Cardiac muscle cell (in vitro differentiated cells and primary cell): Measurements from ENCODE around the gene KIAA0753. TPM values are rescaled to one million over a fixed set of nuclear protein-coding genes. Genes with fewer than 3 reads are reported as not detected.

Source experiments
- DNase-seq, 2 donors: peaks; one replicate each; pipeline versions ENCODE4 v3.0.0 to v3.0.0-alpha.2; 2010 to 2017; ENCODE audit warnings: low read depth in 1 of 2, low spot score in 1 of 2
- H3K27ac ChIP-seq: fragments of 200-600 bp; sonication (generic); 2 replicates; pipeline ENCODE4 v1.5.1; 2016
- H3K27me3 ChIP-seq: fragments of 200-600 bp; sonication (generic); 2 replicates; pipeline ENCODE4 v1.6.0; 2016; ENCODE audit warnings: control low read depth
- H3K36me3 ChIP-seq: fragments of 200-600 bp; sonication (generic); 2 replicates; pipeline ENCODE4 v1.5.1; 2016; ENCODE audit warnings: control low read depth
- H3K4me1 ChIP-seq: fragments of 200-600 bp; sonication (generic); 2 replicates; pipeline ENCODE4 v1.8.1; 2017; ENCODE audit warnings: low read depth, mild to moderate bottlenecking, mixed run types
- H3K4me3 ChIP-seq: fragments of 200-600 bp; sonication (generic); 2 replicates; pipeline ENCODE4 v1.5.1; 2016; ENCODE audit warnings: mild to moderate bottlenecking
- H3K9me3 ChIP-seq: fragments of 200-600 bp; sonication (generic); 2 replicates; pipeline ENCODE4 v1.5.1; 2017; ENCODE audit warnings: low read depth, mild to moderate bottlenecking, control low read depth
- polyA plus RNA-seq: library from polyadenylated mRNA; unstranded; fragments of >200 nt; fragmentation: Nextera tagmentation; extraction: Ambion mirVana; gene quantifications from 2 replicates; pipeline ENCODE4 v1.2.1, GENCODE V29; 2016
- total RNA-seq: library from RNA; depleted of rRNA; stranded (reverse); fragments of >200 nt; gene quantifications from 2 replicates; pipeline ENCODE4 v1.2.3, GENCODE V29; 2016
- TF ChIP-seq, protein P1 (sequence below): IDR thresholded peaks from 2 replicates; pipeline ENCODE4 v1.5.1; 2012; ENCODE audit warnings: low read depth, mild to moderate bottlenecking, low read length

Gene KIAA0753
- total and polyA plus RNA-seq, 2 experiments from 2014 or later, result 9.2 to 13.5 TPM

DNA sequence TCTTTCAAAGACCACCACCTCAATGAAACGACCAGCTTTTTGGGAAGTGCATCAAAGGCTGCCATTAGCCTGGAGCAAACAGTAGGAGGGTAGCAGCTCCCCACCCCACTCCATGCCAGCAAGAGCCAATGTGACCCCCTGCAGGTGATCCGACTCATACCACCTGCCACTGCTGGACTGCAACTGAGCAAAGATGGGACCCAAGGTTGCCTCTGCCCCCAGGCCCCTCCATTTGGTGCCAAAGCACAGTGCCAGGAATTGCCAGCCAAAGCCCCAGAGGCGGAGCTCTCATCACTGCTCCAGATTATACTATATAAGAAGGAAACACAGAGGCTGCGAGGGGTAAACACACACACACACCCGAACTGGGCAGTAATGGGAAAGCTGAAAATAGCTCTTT is 92.5 kb downstream of the KIAA0753 start:
- Histone ChIP-seq H3K9me3 (no peaks in the 10 kb centered on the region), H3K4me3 (no peak overlapping the region), H3K27ac (peak overlapping the region; percentile 91), H3K27me3 (no peaks in the 10 kb centered on the region), H3K36me3 (no peaks in the 10 kb centered on the region), H3K4me1 (peaks cover 23% of the 10 kb centered on the region)
- no peak for DNase-seq
- TF ChIP-seq, protein P1, sequence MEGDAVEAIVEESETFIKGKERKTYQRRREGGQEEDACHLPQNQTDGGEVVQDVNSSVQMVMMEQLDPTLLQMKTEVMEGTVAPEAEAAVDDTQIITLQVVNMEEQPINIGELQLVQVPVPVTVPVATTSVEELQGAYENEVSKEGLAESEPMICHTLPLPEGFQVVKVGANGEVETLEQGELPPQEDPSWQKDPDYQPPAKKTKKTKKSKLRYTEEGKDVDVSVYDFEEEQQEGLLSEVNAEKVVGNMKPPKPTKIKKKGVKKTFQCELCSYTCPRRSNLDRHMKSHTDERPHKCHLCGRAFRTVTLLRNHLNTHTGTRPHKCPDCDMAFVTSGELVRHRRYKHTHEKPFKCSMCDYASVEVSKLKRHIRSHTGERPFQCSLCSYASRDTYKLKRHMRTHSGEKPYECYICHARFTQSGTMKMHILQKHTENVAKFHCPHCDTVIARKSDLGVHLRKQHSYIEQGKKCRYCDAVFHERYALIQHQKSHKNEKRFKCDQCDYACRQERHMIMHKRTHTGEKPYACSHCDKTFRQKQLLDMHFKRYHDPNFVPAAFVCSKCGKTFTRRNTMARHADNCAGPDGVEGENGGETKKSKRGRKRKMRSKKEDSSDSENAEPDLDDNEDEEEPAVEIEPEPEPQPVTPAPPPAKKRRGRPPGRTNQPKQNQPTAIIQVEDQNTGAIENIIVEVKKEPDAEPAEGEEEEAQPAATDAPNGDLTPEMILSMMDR, result no peak

DNA sequence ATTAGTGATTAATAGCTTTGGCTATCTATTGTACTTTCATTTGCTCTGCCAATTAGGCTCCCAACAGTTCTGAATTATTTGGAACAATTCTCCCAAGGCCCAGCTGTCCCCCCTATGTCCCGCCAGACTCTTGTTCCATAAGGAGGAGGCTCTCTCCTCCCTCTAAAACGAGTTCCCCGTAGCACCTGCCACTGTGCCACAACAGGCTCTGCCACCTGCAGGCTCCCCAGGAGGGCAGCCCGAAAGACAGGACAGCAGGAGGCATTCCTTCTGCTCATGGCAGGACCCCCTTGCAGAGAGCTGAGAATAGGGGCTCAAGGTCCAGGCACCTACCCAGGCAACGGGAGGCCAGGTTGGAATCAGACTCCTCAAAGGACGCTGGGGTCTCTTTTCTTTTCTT is 93.2 kb downstream of the KIAA0753 start:
- DNase-seq, result no peak
- TF ChIP-seq, protein P1, result no peak
- H3K9me3 ChIP-seq, result no peaks in the 10 kb centered on the region
- no peak overlapping the region for H3K4me3 ChIP-seq
- H3K4me1 ChIP-seq, result peaks cover 21% of the 10 kb centered on the region
- no peaks in the 10 kb centered on the region for H3K27me3 ChIP-seq
- no peaks in the 10 kb centered on the region for H3K36me3 ChIP-seq
- no peak overlapping the region for H3K27ac ChIP-seq

DNA sequence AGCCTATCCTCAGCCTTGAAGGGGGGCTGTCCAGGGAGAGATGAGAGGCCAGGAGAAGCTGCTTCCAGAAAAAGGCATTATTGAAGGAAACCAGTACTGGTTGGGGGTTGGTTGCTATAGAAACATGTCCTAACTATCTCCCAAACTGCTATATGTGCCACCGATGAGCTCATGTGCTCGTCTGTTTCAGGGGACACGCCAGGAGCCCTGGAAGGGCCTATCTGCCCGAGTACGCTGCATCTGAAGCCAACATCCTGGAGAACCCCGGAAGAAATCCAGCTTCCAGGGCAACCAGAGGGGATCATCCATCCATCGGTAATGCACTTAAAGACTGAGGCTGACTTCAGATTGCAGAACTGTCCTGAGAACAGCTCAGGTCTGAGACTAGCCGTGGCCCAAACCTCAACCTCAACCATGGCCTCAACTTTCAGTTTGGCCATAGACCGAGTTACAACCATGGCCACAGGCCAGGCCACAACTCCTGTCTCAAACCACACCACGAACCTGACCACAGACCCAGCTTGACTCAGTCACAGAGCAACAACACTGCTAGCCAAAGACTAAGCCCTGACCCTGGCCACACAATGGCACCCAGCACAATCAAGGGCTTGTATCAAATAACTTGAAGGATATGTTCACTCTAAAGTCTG is 94.3 kb downstream of the KIAA0753 start:
- Histone ChIP-seq H3K36me3 (no peaks in the 10 kb centered on the region), H3K4me1 (peaks cover 20% of the 10 kb centered on the region), H3K9me3 (no peaks in the 10 kb centered on the region), H3K27me3 (no peaks in the 10 kb centered on the region), H3K4me3 (no peak overlapping the region), H3K27ac (no peak overlapping the region)
- DNase-seq, result peak in 1 of 2 donors; percentile 76
- TF ChIP-seq, protein P1, result no peak

DNA sequence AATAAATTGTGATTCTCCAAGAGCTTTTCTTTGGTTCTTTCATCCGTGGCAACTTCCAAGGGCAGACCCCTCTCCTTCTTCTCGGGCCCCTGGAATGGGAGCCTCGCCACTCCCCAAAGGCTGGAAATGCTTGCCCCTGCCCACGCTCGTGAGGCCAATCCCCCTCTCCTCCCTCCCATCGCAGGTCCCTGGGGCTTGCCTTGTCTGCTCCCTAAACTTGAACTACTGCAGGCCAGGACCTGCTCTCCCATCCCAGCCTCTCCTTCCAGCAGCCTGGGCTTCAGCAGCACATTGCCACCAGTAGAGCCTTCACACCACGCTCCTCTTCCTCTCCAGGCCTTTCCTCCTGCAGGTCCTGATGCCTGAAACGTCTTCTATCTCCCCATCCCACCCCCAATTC is 95.2 kb downstream of the KIAA0753 start:
- Histone ChIP-seq H3K27ac (no peak overlapping the region), H3K9me3 (no peaks in the 10 kb centered on the region), H3K4me1 (peaks cover 20% of the 10 kb centered on the region), H3K27me3 (no peaks in the 10 kb centered on the region), H3K4me3 (no peak overlapping the region), H3K36me3 (no peaks in the 10 kb centered on the region)
- TF ChIP-seq, protein P1, result no peak
- DNase-seq, result no peak

DNA sequence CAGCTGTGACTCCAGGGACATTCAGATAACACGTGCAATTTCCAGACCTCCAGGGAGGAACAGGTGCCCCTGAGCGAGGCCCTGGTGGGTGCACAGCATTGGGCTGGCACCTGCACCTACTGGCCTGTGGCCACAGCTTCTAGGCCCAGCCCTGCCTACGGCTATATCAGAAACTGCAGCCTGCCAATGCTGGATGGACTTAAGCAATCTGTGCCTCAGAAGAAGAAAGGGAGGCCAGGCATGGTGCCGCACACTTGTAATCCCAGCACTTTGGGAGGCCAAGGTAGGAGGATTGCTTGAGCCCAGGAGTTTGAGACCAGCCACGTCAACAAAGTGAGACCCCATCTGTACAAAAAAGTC is 96.5 kb downstream of the KIAA0753 start:
- H3K4me1 ChIP-seq, result peaks cover 11% of the 10 kb centered on the region
- no peaks in the 10 kb centered on the region for H3K36me3 ChIP-seq
- DNase-seq, result no peak
- no peak overlapping the region for H3K4me3 ChIP-seq
- no peaks in the 10 kb centered on the region for H3K27me3 ChIP-seq
- no peak overlapping the region for H3K27ac ChIP-seq
- no peaks in the 10 kb centered on the region for H3K9me3 ChIP-seq
- TF ChIP-seq, protein P1, result no peak
